Measurements from ENCODE around the gene MYL12B.
A peak's percentile ranks its signal among the peaks of the same experiment; 100 is the strongest.
"Not testable (repeated sequence)": the region's sequence is repeated elsewhere in the genome, so short reads cannot be mapped to it uniquely, and the experiment has no call there.

Gene MYL12B

DNA sequence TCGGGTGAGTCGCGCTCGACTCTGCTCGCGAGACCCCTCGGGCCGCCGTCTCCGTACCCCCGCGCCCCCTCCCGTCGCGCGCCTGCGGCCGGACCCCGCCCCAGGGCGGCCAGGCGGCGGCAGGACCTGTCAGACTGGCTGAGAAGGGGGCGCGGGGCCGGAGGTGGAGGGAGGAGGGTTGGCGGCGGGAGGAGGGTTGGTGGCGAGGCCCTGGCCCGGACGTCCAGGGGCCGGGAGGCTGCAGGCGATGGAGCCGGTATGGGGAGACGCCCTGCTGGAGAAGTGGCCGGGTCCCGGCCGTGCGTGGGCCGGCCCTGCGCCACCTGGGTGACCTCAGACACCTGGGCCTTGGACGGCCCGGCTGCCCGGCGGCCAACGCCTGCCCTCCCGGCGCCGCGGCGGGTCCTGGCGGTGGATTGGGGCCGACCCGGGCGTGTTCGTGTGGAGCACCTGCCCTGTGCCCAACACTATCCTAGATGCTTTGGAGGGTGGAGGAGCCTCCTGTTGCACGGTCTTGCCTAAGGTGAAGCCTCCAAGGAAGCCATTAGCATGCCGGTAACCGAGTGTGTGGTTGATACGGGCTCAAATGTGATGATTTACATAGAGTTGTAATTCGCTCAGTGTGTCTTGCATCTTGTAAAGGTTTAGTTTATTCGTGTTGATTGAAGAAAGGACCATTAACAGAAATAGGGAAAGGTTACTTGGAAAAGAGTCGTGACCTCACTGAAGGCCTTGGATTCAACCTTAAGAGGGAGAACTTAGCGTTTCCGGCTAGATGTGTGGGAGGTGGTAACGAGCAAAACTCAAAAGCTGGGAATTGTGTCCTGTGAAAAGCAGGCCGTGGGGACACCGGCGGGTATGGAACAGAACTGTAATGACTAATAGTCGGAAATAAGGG is 550 bp downstream of the MYL12B start:
- no peak for DNase-seq (ENCODE audit: low read depth, low spot score)

DNA sequence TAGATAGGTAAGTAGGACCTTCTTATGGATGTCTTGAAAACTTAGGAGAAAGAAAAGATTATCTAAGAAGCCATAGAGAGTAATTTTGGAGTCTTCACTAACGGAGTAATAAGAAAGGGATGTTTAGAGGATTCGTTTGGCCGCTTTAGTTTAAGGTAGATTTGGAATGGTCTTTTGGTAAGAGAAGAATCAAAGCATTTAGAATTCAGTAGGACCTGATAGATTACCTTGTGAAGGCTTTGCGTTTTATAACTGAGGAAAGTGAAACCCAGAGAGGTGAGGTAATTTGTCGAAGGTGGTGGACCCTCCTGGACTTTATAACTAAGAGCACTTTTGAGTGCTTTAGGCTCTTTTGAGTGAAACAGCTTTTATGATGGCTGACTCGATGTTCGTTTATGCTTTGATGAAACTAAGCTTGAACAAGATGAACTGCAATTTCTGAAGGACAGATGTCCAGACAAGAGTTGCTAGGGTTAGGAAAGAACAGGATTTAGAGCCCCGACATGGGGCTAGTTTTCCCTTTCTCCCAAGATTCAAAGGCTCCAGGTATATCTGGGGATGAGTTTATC is 1.3 kb downstream of the MYL12B start:
- no peak for DNase-seq (ENCODE audit: low read depth, low spot score)

DNA sequence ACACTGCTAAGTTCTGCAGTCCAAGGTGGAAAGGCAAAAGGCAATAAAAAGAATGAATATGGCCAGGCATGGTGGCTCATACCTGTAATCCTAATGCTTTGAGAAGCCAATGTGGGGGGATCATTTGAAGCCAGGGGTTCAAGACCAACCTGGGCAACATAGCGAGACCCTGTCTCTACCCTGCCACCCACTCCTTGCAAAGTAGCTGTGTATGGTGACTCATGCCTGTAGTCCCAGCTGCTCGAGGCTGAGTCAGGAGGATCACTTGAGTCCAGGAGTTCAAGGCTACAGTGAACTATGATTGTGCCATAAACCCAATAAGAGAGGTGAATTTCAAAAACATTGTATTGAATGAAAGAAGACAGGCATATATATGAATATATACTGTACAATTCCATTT is 2.4 kb downstream of the MYL12B start:
- DNase-seq (ENCODE audit: low read depth, low spot score), result no peak

DNA sequence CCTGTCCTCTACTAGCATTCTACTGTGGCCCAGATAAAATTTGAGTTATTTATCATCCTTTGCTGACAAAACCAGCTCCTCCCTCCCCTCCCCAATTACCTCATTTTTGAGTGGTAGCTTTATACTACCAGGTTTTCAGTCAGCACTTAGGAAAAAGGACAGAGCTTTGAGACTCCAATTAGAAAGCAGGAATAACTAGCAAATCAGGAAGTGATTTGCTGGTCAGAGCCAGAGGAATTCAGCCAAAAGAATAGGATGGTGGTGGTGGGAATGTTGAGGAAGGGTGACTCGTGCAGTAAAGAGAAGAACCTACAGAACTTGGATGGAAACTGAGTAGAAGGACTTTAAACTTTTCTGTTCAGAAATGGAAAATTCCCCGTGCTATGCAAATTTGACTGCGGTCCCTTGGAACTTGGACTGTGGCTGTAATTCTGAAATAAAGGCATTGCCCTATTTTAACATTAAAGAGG is 3.7 kb downstream of the MYL12B start:
- DNase-seq (ENCODE audit: low read depth, low spot score), result no peak

DNA sequence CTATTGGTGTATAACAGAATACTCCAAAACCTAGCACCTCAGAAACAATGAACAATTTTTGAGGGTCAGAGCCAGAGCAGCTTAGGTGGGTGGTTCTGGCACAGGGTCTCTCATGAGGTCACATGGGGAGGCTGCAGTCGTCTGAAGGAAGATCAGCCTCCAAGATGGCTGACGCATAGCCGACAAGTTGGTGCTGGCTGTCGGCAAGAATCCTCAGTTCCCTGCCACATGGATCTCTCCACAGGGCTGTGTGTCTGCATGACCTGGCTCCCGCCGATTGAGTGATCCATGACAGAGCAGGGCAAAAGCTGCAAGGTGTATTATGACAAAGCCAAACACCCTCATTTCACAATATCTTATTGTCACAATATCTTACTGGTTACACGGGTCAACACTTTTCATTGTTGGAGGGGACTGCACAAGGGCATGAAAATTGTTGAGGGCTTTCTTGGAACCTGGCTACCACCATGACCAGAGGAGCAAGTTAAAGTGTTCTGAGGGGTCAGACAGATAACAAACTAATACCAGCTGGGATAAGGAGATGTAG is 4.2 kb downstream of the MYL12B start:
- no peak for DNase-seq (ENCODE audit: low read depth, low spot score)

DNA sequence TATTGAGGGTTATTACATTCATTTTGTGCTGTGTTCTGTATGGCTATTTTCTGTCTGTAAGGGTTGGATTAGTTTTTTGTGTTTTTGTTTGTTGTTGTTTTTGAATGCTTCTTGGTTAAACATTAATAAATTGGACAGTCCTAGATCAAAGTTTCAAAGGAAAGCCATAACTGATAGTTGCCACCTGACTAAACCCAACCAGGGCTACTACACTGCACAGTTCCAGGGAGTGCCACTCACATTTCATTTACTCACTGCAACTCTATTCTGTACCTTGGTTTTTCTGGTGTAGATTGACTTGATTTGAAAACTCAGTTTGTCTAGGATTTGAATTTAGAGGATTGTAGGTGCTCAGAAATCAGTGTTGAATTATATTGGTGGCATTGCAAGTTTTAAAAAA is 6.4 kb downstream of the MYL12B start:
- no peak for DNase-seq (ENCODE audit: low read depth, low spot score)

DNA sequence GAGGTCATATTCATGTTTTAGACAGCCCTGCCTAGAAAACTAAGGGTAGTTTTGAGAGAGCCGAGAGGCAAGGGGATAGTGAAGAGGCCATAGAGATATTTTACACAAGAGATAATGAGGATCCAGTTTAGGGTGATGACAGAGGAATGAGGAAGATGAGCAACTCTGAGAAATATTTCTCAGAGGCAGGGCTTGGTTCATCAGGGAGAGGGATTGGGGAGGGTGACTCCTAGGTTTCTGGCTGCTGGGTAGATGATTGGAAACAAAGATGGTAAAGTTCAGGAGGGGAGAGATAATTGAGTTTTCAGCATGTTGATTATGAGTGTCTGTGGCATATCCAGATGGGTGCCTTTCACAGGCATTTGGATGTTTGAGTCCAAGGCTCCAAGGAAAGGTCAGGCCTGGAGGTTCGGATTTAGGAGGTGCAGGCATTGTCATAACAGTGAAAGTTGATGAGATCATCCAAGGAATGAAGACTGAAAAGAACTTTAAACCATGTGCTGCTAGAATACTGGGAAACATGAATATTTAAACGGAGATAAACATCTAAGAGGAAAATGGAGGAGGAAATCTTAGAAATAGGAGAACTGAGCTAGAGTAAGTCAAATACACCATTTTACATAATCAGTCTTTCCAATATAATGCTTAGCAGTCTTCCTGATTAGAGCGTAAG is 7.4 kb downstream of the MYL12B start:
- no peak for DNase-seq (ENCODE audit: low read depth, low spot score)

DNA sequence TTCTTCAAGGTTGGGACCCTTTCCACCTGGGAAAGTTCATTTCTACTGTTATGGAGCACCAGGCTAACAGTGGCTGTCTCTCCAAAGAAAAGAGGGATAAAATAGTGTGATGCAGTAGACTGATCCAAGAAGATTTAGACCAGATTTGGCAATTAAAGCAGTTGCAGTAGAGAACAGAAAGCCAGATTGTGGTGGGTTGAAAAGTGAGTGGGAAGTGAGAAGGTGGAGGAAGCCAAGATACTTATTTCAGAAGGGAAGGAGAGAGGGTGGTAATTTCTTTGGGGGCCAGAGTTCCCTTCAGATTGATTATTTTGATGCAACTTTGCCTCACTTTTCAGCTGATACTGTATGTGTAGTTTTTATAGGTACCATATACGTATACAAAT is 8.0 kb downstream of the MYL12B start:
- no peak for DNase-seq (ENCODE audit: low read depth, low spot score)

DNA sequence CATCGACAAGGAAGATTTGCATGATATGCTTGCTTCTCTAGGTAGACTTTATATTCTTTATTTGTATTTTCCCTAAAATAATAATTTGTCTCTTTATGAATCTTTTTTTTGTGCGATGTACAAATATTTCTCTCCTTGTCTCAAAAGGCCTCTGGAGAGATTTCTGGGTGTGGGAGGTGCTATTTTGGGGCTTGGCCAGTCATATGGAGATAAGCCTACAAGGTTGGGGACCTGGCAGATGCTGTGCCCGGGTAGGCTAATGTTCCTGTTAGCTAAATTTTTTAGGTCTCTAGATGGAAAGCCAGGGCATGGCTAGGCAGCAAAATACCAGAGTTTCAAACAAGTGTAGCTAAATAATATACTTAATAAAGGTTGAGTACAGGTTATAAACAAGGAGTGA is 11.1 kb downstream of the MYL12B start:
- DNase-seq (ENCODE audit: low read depth, low spot score), result no peak

DNA sequence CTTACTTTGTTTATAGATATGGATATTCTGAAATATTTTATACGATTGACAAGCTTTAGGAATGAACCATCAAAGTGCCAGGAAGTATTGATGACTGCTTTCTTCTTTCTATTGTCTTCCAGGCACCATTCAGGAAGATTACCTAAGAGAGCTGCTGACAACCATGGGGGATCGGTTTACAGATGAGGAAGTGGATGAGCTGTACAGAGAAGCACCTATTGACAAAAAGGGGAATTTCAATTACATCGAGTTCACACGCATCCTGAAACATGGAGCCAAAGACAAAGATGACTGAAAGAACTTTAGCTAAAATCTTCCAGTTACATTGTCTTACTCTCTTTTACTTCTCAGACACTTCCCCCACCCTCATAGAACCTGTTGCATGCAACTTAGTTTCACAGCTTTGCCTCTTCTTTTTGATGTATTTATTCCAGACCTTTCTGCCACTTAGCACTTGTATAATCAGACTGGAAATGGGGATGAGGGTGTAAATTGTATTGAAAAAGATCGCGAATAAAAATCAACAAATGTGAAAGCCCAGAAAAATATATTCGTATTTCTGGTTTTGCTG is 15.8 kb downstream of the MYL12B start:
- DNase-seq (ENCODE audit: low read depth, low spot score), result not testable (repeated sequence)

DNA sequence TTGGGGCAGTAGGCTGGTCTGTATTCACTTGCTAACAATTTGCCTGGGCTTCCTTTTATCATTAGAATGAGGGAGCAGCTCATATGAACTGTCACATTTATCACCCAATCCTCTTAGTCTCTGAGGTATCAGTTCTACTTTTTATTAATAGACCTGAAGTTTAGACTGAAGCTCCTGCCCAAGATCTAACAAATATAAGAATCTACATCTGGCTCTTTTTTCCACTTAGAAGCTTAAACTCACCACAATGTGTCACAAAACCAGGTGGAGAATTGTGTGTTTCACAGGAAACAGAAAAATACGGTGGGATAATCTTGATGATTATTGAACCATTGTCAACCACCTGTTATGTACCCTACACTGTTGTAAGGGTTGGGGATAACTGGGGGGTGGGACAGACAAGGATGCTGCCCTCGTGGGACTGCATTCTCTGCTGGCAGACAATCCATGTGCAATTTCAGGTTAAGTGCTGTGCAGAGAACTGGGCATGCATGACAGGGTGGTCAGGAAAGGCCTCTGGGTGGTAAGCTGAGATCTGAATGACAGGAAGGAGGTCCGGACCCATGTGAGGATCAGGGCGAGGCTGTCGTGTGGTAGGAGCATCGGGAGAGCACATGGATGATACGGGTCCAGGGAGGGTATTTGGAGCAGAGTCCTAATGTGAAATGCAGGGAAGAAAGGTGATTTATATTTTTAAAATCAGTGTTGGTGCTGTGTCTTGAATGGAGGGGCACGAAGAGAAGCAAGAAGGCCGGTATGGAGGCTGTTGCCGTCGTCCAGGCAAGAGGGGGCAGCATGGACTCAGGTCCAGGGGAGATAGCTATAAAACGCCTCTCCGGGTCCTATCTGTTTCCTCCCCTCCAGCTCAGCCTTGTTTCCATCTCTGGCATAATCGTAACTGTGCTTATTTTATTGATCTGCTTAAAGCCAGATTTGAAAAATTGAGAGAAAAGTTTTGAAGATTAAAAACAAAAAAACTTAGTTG is 17.6 kb downstream of the MYL12B start:
- DNase-seq (ENCODE audit: low read depth, low spot score), result no peak

DNA sequence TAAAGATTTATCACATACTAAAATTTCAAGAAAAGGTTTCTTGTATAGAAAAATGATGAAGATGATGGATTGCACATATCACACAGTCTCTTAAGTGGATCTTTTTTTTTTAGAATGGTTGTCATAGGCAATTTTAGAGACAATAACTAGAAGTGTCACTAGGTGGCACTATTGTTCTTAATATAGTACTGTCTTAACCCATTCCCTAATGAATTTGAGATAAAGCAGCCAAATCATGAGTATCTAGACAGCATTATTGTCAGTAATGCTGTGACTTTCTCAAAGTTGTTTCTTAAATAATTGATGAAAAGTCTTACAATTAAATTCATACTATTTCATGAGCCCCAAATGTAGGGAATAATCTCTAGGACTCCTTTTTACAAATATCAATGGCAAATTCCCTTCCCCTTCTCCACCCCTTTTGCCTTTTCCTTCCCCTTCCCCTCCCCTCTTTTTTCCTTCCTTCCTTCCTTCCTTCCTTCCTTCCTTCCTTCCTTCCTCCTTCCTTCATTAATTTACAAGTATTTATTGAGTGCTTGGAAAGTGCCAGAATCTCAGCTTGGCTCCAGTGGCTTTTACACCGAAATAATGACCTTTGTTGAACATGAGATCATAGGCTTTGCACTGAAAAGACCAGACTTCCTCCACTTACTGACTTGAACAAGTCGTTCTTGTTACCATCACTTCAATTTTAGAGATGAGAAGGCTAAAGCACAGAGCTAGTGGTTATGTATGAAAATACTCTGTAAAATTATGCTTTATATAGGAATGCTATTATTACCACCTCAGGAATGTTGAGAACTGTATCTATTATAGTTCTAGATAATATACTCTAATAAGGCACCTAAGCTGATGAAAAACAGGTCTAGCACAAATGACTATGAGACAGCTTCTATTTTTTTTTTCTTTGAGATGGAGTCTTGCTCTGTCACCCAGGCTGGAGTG is 19.8 kb downstream of the MYL12B start:
- DNase-seq (ENCODE audit: low read depth, low spot score), result peak; percentile 55

DNA sequence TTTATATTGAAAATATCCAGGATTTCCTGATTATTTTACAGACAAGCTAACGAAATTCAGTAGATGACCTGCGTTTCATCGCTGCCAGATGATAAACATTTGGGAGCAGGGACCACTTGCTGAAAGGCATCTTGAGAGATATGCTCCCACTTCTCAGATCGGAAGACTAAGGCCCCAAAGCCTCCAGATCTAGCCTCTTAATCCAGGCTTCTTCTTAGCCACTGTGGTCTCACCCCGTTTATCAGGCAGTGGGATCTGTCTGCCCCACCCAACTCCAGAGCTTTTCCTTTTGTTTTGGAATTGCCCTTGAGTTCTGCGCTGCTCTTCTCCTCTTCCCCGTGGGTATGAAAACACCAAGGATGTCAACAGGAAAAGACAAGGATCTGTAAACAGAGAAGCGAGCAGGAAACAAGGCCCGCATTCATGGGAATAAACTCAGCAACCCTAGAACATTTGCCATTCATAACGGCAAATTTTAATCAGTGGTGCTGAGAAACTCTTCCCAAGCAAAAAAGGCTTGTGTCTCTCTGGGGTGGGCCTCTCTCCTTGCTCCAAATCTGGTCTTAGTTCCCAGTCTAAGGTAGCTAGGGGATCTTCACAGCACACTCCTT is 21.4 kb downstream of the MYL12B start:
- no peak for DNase-seq (ENCODE audit: low read depth, low spot score)

DNA sequence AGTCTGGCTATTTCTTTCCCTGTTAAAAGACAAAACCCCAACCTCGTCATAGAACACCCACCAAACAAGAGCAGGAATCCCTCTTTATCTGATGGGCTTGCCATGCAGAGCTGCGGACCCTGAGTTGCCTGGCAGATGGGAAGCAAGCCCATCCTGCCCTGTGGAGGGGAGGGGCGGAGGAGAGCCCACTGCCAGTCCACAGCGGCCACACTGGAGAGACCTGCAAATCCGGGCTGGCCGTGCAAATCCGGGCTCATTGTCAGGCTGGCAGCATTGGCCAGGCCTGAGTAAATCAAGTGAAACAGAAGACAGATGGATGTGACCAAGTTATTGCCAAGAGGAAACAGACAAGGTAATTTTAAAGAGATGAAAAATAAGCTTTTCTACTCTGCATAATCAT is 22.0 kb downstream of the MYL12B start:
- no peak for DNase-seq (ENCODE audit: low read depth, low spot score)

DNA sequence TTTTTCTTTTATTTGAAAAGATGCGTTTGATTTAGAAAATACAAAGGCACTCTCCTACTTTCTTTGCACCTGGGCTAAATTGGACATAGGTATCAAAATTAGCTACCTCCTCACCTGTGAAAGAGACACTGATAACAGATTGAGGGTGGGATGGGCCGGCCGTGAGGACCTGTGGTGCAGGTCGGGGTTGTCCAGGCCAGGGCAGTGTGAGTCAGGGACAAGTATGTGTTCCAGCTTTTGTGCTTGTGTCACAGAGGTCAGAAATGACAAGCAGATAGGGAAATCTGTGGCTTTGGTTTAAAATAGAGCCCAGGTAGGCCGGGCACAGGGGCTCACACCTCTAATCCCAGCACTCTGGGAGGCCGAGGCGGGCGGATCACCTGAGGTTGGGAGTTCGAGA is 22.6 kb downstream of the MYL12B start:
- DNase-seq (ENCODE audit: low read depth, low spot score), result no peak

DNA sequence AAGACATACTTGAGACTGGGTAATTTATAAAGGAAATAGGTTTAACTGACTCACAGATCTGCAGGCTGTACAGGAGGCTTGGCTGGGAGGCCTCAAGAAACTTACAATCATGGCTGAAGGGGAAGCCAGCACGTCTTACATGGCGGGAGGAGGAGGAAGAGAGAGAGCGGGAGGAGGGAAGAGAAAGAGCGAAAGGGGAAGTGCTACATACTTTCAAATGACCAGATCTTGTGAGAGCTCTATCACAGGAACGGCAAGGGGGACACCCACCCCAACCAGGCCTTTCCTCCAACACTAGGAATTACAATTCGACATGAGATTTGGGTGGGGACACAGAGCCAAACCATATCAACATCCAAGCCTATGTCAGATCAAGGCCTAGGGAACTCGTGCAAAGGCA is 24.2 kb downstream of the MYL12B start:
- DNase-seq (ENCODE audit: low read depth, low spot score), result no peak

DNA sequence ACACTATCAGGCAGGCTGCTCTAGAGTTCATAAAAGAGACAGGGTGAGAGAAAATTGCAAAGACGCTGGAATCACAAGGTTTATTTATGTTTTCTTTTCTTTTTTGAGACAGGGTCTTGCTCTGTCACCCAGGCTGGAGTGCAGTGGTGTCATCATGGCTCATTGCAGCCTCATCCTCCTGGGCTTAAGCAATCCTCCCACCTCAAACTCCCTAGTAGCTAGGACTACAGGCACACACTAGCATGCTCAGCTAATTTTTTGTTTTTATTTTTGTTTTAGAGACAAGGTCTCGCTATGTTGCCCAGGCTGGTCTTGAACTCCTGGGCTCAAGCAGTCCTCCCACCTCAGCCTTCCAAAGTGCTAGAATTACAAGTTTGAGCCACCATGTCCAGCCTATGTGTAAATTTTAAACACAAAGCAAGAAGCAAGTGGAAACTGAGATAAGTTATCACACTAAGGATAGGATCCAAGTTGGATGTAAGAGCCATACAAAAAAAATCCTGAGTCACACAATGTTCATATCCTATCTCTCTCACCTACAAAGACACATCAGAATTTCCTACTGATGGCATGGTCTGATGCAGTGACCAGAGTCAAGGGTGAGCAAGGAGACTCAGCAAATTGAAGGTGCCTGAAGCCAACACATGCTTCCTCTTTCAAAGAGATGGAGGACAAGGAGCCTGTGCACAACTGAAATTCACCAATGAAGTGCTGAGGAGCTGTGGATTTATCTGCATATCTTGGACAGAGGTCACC is 31.4 kb downstream of the MYL12B start:
- no peak for DNase-seq (ENCODE audit: low read depth, low spot score)

DNA sequence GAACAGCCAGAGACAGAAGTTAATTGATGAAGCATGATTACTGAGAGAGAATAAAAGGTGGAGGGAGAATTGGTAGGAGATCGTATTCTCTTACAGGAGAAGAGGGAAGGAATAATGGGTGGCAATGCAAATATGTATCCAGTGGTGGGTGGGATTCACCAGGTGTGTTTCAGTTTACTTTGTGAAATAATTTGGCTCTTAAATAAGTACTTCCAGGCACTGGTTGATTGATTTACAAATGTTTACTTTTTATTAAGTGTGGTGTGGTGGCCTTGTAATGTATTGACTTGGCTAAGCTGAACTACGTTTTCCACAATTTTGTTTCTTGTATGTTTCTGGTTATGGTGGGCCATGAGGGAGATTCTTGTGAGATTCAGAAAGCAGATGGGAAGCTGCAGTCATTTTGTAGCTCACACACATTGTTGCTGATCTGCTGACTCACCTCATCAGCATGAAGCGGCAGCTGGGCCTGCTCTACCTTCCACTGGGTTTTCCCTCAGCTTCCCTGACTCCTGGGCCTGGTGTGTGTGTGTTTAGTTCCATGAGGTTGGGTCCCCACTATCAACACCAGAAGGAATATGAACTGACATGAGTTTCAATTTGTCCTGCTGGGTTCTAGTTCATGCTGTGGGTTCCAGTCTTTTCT is 32.6 kb downstream of the MYL12B start:
- DNase-seq (ENCODE audit: low read depth, low spot score), result no peak
